ELF-1 (cell line): ENCODE results near the gene UVRAG.
"Not testable (repeated sequence)": the region's sequence is repeated elsewhere in the genome, so short reads cannot be mapped to it uniquely, and the experiment has no call there.

Experiments used
- DNase-seq: peaks from one replicate; pipeline ENCODE4 v3.0.0-alpha.2; 2016; ENCODE audit warnings: low read depth, low spot score

UVRAG gene

GRCh38 chr11:75950141-75950540 lies 135.1 kb downstream of the UVRAG start:
- DNase-seq, result no peak

GRCh38 chr11:75954039-75954438 lies 139.0 kb downstream of the UVRAG start:
- no peak for DNase-seq

- no peak for DNase-seq
Measured at GRCh38 chr11:75955443-75955842, 140.4 kb downstream of the UVRAG start.

GRCh38 chr11:75959540-75959939 lies 144.5 kb downstream of the UVRAG start:
- DNase-seq, result no peak

- DNase-seq, result no peak
Measured at GRCh38 chr11:75964071-75964470, 149.1 kb downstream of the UVRAG start.

- DNase-seq, result no peak
Measured at GRCh38 chr11:75966537-75967287, 151.7 kb downstream of the UVRAG start.

GRCh38 chr11:75968021-75968625 lies 153.1 kb downstream of the UVRAG start:
- no peak for DNase-seq

- no peak for DNase-seq
Measured at GRCh38 chr11:75969626-75970308, 154.8 kb downstream of the UVRAG start.

- not testable (repeated sequence) for DNase-seq
Measured at GRCh38 chr11:75973710-75974109, 158.7 kb downstream of the UVRAG start.

- not testable (repeated sequence) for DNase-seq
Measured at GRCh38 chr11:75979075-75979474, 164.1 kb downstream of the UVRAG start.

GRCh38 chr11:75979479-75980027 lies 164.5 kb downstream of the UVRAG start:
- peak; percentile 84 for DNase-seq

- DNase-seq, result no peak
Measured at GRCh38 chr11:75980031-75980430, 165.0 kb downstream of the UVRAG start.

GRCh38 chr11:75981546-75981945 lies 166.5 kb downstream of the UVRAG start:
- DNase-seq, result no peak

- DNase-seq, result peak; percentile 23
Measured at GRCh38 chr11:75982309-75982708, 167.3 kb downstream of the UVRAG start.

- no peak for DNase-seq
Measured at GRCh38 chr11:75986966-75987365, 172.0 kb downstream of the UVRAG start.

- DNase-seq, result no peak
Measured at GRCh38 chr11:75993126-75993525, 178.1 kb downstream of the UVRAG start.

- DNase-seq, result no peak
Measured at GRCh38 chr11:75994616-75995015, 179.6 kb downstream of the UVRAG start.

GRCh38 chr11:75996523-75997442 lies 181.8 kb downstream of the UVRAG start:
- no peak for DNase-seq

- DNase-seq, result no peak
Measured at GRCh38 chr11:76004400-76004799, 189.4 kb downstream of the UVRAG start.

- no peak for DNase-seq
Measured at GRCh38 chr11:76005756-76006155, 190.7 kb downstream of the UVRAG start.

GRCh38 chr11:76007166-76007565 lies 192.2 kb downstream of the UVRAG start:
- DNase-seq, result no peak
